Measurements from ENCODE around the gene E4F1. TPM values are rescaled to one million over a fixed set of nuclear protein-coding genes. Genes with fewer than 3 reads are reported as not detected.

The E4F1 gene
- total and polyA plus RNA-seq, 10 of the 15 experiments (the other 5 are each of a cell fraction or from before 2014, with no cell fraction given): 0.23 to 36.5 (median 14.5) TPM

- TF ChIP-seq MLLT1 (IDR thresholded peaks at IDR 0.05): peak; percentile 67
- TF ChIP-seq YBX1 (IDR thresholded peaks at IDR 0.05): no peak
- TF ChIP-seq JUNB (IDR thresholded peaks at IDR 0.05): no peak
- peak; percentile 92 for TF ChIP-seq NKRF (conservative IDR thresholded peaks at IDR 0.05)
- peak; percentile 37; the same call in 1 of the 2 replicates for TF ChIP-seq DPF2 (IDR thresholded peaks at IDR 0.05)
- TF ChIP-seq ZNF207 (IDR thresholded peaks at IDR 0.05; ENCODE audit: borderline replicate concordance): peak; percentile 99
- TF ChIP-seq SPI1 (IDR thresholded peaks at IDR 0.05; ENCODE audit: borderline replicate concordance, insufficient read depth, low read depth, low read length): no peak
- 0 out of 4 replicates have a peak, but pooled peaks of 1 of the 2 experiments have one; percentile 10 for TF ChIP-seq EP300 (IDR thresholded peaks at IDR 0.05; ENCODE audit: borderline replicate concordance in 1 of 2, control insufficient read depth in 1 of 2, low read depth in 2 of 2, low read length in 2 of 2)
- TF ChIP-seq ZBTB11 (CRISPR knock-in tag; IDR thresholded peaks at IDR 0.05): no peak
- TF ChIP-seq MYC (IDR thresholded peaks at IDR 0.05; ENCODE audit: insufficient read depth, insufficient read length, insufficient replicate concordance, low read length, severe bottlenecking): peak; percentile 99
- no peak for TF ChIP-seq HSF1 (IDR thresholded peaks at IDR 0.05; ENCODE audit: low read depth, low read length)
- no peak for TF ChIP-seq RAD21 (IDR thresholded peaks at IDR 0.05; ENCODE audit: insufficient read depth, low read depth, low read length)
- peak; percentile 68 for TF ChIP-seq HCFC1 (IDR thresholded peaks at IDR 0.05; ENCODE audit: low read length)
- no peak for TF ChIP-seq EED (IDR thresholded peaks at IDR 0.05; ENCODE audit: low read depth)
- TF ChIP-seq CREB1 (IDR thresholded peaks at IDR 0.05; ENCODE audit: low read depth): peak; percentile 100
Measured at GRCh38 chr16:2267913-2268666, 44.7 kb downstream of the E4F1 start, which contains the start of gene RNPS1 (continued).
